HG02970 (cell line): ENCODE results near the gene FNBP1L.
"Not testable (repeated sequence)": the region's sequence is repeated elsewhere in the genome, so short reads cannot be mapped to it uniquely, and the experiment has no call there.

ENCODE experiments used
- ATAC-seq: cut with Tn5 transposase; IDR thresholded peaks from one replicate; pipeline ENCODE4 v1.9.1; 2021; ENCODE audit warnings: mild to moderate bottlenecking, moderate library complexity, moderate number of reproducible peaks; ENCODE audit not compliant: unreplicated experiment, low FRiP score

Gene FNBP1L

DNA sequence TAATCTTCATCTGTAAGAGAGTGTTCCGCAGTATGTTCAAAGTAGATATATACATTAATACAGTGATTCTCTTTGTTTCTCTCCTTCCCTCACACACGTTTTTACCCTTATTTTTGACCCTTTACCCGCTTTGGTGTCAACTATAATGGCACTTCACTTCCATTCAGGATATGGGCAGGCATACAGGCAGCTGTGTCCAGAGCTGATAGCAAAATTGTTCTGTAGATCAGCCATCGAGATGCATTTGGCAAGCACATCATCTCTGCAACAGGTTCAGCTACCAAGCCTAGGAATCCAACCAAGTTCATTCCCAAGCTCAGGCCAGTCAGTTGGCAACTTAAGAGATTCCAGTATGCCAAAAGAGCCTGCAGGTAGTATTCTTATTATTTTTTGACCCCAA, 74.8 kb downstream of the FNBP1L start:
- ATAC-seq: no peak

DNA sequence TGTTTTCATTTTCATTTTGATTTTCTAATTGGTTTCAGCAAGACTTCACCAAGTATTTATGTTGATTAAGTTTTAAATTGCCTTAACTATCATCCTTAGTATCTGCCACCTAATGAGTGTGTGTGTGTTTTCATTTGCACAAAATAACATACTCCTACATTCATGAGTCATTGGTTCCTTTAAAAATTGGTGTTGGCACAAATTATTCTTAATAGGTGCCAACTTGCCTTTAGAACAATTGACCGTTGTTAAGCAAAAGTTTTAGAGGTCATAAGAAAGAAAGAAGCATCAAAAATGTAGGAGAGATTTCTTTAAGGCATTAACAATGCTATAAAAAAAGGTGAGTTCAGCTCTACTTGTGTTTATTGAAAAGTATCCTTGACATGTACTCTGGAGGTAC, 77.5 kb downstream of the FNBP1L start:
- ATAC-seq: no peak

DNA sequence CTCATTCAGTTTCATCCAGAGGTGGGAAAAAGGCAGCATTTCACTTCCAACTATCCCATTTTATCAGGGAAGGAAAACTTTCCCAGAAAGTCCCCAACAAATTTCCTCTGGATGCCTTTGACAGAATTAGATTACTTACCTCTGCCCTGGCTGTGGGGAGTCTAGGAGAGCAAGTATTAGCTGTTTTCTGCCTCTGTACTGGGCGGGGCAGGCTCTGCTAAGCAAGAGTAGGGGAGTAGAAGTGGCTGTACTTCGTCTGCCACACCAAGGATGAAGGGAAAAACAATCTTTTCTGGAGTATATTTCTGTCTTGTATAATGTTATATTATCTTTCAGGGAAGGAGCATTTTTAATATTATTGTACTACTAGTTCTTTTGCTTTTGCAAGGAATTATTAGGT, 78.5 kb downstream of the FNBP1L start:
- ATAC-seq: no peak

DNA sequence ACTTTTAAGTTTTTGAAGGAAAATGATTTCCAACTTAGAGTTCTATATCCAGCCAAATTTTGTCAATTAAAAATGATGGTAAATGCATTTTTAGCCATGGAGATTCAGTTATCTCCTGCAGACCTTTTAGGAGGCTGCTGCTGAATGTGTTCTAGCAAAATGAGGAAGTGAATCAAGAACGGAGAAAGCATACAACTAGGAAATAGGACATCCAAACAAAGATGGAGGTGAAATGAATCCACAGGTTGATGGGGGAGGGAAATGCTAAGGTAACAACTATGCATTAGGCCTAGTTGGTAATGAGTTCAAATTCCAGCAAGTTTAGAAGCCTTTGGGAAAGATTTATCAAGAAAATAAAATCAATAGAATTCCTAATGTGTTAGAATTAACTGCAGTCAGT, 80.5 kb downstream of the FNBP1L start:
- no peak for ATAC-seq

DNA sequence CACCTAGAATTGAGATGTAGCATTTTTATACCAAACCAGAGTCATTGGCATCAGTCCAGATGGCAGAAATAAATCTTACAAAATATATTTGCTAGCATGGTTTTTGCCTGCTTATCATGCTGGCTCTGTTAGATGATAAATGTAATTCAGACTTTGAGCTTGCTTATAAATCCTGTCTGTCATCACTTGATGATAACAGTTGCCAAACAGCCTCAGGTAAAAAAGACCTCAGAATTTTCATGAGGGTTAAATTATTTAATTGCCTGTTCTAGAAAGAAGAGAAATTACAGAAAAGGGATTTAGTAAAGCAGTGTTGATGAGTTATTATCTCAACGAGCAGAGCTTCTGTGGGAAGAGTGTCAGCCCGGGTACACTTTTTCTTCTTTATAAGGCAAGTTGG, 83.3 kb downstream of the FNBP1L start:
- no peak for ATAC-seq

DNA sequence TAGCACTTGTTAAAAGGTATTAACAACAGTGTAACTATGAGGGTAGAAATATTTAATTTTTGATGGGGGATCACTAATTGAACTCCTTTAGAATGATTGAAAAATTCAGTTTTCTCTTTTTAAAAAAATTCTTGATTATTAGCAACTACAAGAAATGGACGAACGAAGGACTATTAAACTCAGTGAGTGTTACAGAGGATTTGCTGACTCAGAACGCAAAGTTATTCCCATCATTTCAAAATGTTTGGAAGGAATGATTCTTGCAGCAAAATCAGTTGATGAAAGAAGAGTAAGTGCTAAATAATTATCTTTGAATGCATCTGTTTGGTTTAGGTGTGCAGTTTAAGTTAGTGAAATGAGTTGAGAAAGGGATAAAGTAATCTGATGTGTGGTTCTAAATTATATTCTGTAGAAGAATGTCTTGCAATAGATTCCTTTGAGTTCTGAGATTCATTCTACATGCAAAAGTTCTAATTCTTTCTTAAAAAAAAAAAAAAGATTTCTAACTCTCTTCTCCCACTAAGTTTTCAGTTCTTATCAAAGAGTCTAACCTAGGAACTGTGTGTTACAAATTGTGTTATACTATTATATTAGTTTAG, 85.0 kb downstream of the FNBP1L start:
- no peak for ATAC-seq

DNA sequence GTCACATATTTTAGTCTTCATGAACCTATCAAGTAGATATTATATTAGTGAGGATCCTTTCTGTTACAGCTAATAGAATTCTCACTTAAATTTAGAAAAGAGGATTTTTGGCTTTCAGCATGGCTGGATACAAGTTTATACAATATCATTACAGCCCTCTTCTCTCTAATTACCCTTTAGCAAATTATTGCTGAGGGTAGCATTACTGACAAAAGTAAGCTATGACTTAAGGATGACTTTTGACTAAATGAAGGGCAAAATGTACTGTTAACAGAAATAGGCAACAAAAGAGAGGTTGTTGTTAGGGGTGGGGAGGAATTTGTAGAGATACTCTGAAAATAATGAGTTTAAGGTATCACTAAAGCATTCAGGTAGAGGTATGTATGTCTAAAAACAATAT, 85.8 kb downstream of the FNBP1L start:
- no peak for ATAC-seq

DNA sequence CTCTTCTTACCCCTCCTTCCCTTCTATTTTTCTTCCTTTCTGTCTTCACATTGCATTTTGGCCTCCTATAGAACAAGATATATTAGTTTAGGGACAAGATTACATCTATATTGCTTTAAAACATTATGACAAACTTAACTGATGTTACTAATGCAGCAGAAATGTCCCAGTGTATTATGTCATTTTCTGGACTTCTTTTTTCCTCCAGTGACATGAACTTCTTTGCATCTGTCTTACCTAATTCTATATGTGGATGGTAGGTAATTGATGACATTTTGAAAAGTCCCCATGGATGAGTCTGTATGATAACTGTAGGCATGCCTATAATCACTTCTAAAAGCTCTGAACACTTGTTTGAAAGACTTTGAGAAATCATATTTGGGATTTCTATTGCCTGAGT, 89.5 kb downstream of the FNBP1L start:
- ATAC-seq: no peak

DNA sequence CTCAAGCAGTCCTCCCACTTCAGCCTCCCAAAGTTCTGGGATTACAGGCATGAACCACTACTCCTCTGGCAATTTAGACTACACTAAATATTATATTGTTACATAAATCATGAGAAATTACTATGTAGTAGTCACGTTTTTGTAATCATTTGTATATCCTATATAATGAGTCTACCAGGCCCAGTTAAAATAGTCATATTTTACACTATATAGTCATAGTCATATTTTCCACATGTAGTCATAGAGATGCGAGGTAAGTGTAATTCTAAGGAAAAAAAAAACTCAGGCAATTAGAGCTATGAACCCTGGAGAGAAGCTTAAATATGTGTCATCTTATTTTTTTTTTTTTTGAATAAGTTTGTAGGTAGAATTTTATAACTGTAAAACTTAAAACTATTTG, 90.0 kb downstream of the FNBP1L start:
- ATAC-seq: no peak

DNA sequence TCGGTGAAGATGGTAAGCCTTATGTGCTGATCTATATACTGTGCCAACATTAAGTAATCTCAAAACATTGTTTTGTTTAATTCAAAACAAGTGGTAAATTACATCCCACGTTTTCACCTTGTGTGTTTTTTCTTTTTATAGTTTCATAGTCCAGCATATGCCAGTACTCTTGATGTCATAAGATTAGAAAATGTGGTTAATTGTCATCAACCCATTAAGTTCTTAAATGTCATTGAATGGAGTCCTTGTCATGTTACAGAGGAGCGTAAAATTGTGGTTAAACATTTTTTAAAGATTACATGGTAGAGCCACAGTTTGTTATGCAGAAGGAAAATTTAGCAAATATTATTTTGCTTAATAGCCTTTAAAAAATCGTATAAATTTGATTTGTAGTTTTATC, 93.1 kb downstream of the FNBP1L start:
- no peak for ATAC-seq

DNA sequence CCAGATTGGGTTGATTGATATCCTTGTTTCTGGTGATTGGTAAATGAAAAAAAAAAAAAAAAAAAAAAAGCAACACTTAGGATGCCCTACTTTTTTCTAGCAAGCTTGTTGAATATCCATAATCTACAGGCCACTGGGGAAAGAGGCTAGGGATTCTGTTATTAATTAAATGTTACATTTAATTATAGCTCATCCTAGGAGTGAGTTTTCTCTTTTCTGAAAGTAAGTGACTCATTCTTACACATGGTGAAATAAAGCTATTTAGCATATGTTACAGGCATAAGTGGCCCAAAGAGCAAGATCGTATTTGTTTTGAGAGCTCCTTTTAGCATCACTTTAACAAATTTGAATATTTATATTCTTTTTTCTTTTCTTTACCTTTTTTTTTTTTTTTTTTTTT, 94.5 kb downstream of the FNBP1L start:
- ATAC-seq: no peak

DNA sequence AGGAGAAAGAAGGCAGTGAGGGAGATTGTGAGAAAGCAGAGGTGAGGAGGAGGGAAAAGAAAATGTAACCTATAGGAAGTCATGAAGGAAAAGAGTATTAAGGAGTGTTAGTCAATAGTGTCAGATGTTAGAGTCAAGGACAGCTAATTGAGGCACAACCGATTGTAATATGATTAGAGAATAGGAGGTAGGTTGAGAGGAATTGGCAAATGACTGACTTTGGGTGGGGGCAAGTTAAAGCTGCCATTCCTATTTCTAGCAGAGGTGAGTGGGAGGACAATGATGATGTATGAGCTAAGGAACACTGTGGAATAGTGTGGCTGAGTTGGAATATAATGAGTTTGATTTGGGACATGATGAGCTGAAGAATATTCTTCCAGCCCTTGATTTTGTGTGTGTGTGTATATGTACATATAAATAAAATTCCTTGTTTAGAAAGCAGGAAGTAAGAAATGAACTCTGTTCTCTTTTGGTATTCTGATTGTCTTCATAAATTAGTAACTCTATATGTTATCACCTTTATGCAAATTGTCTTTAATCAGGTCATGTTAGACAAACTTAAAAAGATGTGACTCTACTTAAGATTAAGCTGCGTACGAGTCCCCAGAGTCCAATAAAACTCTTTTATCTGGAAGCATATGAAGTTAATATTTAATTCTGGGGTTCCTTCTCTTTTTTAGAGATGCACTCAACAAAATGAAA, 98.4 kb downstream of the FNBP1L start:
- ATAC-seq: no peak

DNA sequence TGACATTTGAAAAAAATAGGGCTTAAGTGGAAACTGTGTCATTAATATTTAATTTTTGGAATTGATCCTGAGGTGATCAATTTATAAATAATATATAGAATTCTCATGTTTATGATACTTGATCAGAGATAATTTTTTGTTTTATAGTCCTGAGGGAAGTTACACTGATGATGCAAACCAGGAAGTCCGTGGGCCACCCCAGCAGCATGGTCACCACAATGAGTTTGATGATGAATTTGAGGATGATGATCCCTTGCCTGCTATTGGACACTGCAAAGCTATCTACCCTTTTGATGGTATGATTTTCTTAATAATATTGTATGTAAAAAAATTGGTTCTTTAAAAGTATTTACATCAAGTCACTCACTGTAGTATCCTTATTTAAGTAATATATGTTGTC, 101.2 kb downstream of the FNBP1L start:
- ATAC-seq: no peak

DNA sequence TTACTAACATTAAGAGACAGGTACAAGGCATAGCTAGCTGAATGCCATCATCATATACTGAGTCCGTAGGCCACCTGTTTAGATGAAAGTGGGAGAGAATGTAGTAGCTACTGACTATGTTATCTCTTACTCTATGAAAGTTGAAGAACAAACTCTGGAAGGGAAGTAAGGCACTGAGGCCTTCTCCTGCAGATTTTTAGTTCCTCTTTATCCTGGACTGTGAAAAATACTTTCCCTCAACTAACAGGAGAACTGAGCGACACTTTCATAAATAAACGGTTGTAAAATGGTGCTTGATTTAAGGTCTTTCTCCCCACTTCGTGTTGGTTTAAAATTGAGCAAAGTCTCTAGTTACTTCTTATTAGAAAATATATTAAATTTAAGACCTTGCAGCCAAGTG, 101.9 kb downstream of the FNBP1L start:
- no peak for ATAC-seq

DNA sequence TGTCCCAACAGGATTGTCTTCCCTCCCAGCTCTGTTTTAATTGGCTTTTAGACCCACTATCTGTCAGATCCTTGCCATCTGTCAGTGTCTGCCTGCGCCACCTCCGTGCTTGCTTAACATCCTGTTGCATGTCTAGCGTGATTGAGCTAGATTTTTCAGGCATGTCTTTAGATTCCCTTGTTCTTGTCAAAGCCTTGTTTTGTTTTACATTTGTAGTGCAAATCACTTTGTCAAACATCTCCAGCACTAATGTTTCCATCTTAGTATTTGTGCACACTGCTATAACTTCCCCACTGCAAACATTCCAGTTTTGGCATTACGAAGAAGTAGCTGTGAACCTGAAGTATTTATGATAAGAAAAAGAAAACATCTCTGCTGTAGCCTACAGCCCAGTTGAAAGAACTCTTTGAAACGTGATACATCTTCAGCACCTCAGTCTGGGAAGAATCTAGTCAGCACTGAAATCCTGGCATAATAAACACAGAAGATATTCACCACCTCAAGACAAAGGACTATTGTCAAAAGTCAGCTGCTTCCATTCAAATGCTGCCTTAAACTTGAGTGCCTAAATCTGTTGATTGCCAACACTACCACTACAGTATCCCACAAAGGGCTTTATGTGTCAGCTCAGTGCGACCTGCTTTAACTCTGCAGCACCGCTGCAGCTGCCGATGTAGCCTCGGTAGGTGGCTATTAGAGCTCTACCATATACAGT, 105.0 kb downstream of the FNBP1L start:
- no peak for ATAC-seq

DNA sequence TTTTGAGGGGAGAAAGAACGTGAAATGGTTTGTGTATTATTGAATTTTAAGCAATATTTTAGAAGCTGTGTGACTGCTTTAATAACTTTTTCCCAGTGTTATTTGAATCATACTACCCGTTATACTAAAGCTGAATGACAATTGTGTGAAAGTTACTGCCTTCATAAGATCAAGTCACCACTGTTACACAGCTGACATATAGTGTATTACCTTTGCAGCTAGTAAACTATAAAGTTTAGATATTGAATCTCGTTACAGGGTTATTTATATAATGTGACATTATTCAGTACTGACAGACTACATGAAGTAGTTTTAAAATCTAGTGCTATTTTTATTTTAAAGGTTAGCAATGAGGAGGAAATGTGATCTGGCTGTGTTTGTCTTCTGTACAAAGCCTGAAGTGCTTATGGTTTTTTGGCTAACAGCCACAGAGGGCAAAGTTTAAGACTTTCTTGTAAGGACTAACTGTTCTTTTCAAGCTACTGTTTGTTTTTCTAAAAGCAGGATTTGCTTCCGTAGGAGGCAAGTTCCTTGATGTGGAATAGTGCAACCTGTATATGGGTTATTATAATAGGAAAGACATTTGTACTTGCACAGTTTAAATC, 106.1 kb downstream of the FNBP1L start:
- not testable (repeated sequence) for ATAC-seq

DNA sequence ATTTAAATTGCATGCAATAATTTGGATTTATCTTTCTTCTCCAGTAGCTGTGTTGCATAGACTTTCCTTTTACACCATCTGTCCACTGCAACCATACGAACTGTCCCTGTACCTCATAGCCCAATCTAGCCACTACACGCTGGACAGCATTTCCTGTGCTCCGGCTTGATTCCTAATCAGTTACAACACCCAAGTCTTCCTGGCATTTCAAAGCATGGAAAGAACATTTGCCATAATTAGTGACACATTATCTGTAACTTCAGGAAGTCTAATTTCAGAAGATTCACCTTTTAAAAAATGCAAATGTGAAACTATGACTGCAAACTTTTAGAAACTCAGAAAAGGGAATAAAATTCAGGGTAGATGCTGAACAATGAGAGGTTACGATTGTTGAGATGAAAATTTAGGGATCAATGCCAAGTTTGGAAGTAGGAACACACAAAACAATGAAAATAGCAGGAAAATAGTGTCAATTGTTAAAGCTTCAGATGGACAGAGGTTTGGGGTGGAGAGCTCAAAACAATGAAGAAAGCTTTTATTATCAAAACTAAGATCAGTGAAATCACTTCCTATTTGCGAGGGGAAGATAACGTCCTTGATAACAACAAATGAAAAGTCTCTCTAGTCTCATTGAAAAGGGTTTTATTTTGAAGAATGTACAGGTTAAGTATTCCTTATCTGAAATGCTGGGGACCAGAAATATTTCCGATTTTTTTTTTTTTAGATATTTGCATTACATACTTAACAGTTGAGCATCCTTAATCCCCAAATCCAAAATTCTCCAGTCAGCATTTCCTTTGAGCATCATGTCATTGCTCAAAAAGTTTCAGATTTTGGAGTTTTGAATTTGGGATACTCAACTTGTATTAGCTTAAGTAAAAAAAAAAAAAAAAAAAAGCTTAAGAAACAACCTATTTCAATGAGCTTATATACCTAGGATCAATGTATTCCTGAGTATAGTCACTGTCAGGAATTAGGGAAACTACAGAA, 107.3 kb downstream of the FNBP1L start:
- ATAC-seq: no peak

DNA sequence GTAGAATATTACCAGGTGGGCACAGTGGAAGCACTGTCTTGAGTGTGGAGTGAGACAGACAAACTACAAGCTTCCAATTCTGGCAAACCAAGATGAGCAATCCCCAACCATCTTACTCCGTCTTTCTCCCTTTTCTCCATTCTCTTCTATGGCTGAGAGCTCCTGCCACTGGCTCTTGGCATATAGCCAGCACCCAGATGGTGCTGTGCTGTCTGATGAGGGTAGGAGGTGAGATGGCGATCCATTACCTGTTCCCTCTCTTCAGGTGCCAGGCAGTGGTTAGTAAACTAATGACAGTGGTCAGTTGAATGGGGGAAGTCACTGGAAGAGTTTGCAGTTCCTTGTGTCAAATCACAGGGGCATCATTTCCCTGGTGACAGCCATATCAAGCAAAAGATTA, 108.4 kb downstream of the FNBP1L start:
- no peak for ATAC-seq

DNA sequence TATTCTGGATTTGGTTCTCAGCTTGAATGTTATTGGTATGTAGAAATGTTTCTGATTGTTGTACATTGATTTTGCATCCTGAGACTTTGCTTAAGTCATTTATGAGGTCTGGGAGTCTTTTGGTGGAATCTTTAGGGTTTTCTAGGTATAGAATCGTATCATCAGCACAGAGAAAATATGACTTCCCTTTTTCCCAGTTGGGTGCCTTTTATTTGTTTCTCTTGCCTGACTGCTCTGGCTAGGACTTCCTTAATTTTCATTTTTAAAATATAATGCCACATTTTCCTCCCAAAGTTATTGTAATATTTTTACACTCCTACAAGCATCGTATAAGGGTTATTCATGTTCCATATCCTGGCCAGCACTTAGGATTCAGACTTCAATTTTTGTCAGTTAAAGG, 111.1 kb downstream of the FNBP1L start:
- no peak for ATAC-seq

DNA sequence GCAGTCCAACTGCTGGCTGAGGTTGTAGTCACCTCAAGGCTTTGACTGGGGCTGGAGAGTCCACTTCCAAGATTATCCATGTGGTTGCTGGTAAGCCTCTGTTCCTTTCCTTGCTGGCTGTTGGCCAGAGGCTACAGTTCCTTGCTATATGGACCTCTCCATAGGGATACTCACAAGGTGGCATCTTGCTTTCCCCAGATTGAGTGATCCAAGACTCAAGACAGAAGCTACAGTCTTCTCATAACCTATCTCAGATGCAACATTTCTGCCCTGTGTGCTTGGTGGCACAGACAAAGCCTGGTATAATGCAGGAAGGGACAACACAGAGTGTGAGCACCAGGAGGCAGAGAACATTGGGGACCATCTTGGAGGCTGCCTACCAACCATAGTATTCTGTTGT, 111.8 kb downstream of the FNBP1L start:
- no peak for ATAC-seq
